OCI-LY3 (cell line): ENCODE results near the gene NUP133.

Experiments
- CTCF ChIP-seq: fragments of 200-600, 300-600 bp; sonication (generic); IDR thresholded peaks from 2 replicates; pipeline ENCODE4 v1.5.1; 2014; ENCODE audit warnings: antibody characterized with exemption, low read length, low read depth
- EZH2phosphoT487 ChIP-seq: fragments of 200-600 bp; shearing (Covaris generic); IDR thresholded peaks from 2 replicates; pipeline ENCODE4 v1.6.1; 2018; ENCODE audit warnings: antibody characterized with exemption, mixed run types, low read depth

GRCh38 chr1:229411434-229412055 is 96.6 kb downstream of the NUP133 start:
- TF ChIP-seq CTCF = no peak
- no peak for TF ChIP-seq EZH2phosphoT487
